HG02884 (cell line): Measurements from ENCODE around the gene PPIB.
"Not testable (repeated sequence)": the region's sequence is repeated elsewhere in the genome, so short reads cannot be mapped to it uniquely, and the experiment has no call there.

ENCODE experiments used
- ATAC-seq: cut with Tn5 transposase; IDR thresholded peaks from one replicate; pipeline ENCODE4 v1.9.1; 2021; ENCODE audit warnings: mild to moderate bottlenecking, moderate library complexity; ENCODE audit not compliant: unreplicated experiment

The PPIB gene

DNA sequence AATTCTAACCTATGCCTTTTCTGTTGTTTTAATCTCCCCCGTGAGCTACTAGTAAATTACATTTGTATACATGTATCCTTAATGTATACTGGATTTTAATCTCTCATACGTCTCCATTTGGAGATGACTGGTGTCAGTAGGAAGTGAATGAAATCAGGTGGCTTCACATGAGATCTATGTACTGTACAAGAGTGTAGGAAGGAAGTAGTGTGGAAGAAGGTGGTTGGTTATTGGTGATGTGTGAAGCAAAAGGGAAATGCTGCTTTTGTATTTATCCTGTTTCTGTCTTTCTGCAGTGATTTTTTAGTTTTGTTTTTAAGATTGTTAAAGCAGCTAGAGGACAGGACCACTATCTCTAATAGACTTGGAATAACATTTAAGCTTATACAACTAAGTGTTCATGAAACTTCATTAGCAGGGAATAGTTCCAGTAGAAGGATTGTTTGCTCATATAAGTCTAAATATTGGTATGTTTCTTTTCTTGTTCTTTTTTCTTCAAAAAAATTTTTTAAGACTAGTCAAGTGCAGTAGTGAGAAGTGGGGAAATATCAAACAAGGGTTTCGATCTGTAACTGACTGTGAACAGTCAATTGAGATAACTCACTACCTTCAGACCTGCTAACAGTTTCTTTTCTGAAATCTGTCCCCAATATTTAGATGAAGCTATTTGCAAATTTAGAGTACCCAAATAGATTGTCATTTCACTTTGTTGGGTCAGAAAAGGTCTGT lies 51.7 kb downstream of the PPIB start:
- ATAC-seq = no peak

DNA sequence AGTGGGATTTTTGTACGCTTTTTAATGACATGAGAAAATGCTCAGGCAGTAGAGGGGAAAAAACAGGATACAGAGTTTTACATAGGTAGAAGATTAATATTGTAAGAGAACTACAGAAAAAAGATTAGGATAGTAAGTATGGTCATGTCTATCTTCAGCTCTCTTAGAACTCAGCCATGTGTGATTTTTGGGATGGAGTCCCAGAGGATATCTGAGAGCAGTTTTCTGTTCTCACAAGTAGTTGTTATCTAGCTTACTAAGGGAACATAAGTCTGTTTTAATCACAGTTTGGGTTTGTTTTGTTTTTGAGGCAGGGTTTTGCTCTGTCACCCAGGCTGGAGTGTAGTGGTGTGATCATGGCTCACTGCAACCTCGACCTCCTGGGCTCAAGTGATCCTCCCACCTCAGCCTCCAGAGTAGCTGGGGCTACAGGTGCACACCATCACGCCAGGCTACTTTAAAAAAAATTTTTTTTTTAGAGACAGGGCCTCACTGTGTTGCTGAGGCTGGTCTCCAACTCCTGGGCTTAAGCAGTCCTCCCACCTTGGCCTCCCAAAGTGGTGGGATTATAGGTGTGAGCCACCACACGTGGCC lies 52.6 kb downstream of the PPIB start:
- ATAC-seq = not testable (repeated sequence)

DNA sequence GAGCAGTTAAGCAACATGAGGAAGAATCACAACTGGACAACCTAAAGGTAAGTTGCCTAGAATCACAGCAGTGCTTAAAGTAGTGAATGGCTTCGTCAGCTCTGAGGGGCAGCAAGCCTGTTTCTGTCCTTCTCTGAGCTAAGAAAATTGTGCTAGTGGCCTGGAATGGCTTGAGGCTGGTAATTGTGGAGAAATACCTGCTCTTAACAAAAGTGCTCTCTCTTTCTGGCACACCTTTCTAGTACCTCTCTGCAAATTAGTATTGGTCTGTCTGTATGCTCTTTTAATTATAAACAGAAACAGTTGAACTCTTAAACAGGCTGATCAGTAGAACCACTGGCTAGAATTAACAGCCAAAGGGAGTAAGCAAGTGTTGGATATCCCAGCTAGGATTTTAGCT lies 55.5 kb downstream of the PPIB start:
- ATAC-seq = no peak
